Measurements from ENCODE around the gene RPTOR.

The RPTOR gene

GRCh38 chr17:80720610-80721577 is 176.3 kb downstream of the RPTOR start:
- H3K4me1 ChIP-seq (ENCODE audit: control insufficient read depth, insufficient read depth, low read length): peaks cover 15% of the 10 kb centered on the region
- no peaks in the 10 kb centered on the region for H3K9me3 ChIP-seq (ENCODE audit: control insufficient read depth, low read length)
- H3K27me3 ChIP-seq (replicated peaks; ENCODE audit: control insufficient read depth, insufficient read depth, low read length): no peaks in the 10 kb centered on the region
- no peak overlapping the region for H3K9ac ChIP-seq (ENCODE audit: low read length)
- no peaks in the 10 kb centered on the region for H3K36me3 ChIP-seq (ENCODE audit: control insufficient read depth, insufficient read depth, low read length, severe bottlenecking)
- DNase-seq (ENCODE audit: low read depth): no peak
- H3K4me3 ChIP-seq (ENCODE audit: low read length): no peak overlapping the region

- no peak for DNase-seq (ENCODE audit: low read depth)
- Histone ChIP-seq H3K4me3 (ENCODE audit: low read length) (no peak overlapping the region), H3K36me3 (ENCODE audit: control insufficient read depth, insufficient read depth, low read length, severe bottlenecking) (peaks cover 5% of the 10 kb centered on the region), H3K27me3 (replicated peaks; ENCODE audit: control insufficient read depth, insufficient read depth, low read length) (no peaks in the 10 kb centered on the region), H3K4me1 (ENCODE audit: control insufficient read depth, insufficient read depth, low read length) (peaks cover 18% of the 10 kb centered on the region), H3K9ac (ENCODE audit: low read length) (no peak overlapping the region), H3K9me3 (ENCODE audit: control insufficient read depth, low read length) (no peaks in the 10 kb centered on the region)
These were observed 178.0 kb downstream of the RPTOR start for GRCh38 chr17:80722661-80723060.

DNA sequence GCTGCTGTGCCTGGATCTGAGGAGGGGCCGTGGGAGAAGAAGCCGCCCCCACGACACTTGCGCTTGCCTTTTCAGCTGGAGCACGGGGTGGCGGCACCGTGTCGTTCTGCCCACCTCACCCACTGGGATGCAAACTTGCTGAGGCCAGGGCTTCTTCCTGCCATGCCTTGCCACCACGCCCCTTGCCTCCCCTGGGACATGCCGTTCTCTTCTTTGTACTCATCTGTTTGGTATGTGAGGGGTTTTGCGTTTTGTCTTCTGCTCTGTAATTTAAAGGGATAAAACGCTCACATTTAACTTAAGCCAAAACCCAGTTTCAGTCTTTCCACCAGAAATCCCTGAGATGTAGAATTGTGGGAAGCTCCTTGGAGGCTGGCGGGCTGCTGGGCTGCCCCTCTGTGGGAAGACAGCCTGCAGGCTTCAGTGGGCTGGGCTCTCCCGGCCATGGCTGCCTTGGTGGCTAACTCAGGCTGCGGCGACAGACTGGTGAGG is 180.2 kb downstream of the RPTOR start:
- Histone ChIP-seq H3K9me3 (ENCODE audit: control insufficient read depth, low read length) (no peaks in the 10 kb centered on the region), H3K4me3 (ENCODE audit: low read length) (peak overlapping the region; percentile 43), H3K27me3 (replicated peaks; ENCODE audit: control insufficient read depth, insufficient read depth, low read length) (no peaks in the 10 kb centered on the region), H3K9ac (ENCODE audit: low read length) (peak overlapping the region; percentile 54), H3K36me3 (ENCODE audit: control insufficient read depth, insufficient read depth, low read length, severe bottlenecking) (peaks cover 5% of the 10 kb centered on the region), H3K4me1 (ENCODE audit: control insufficient read depth, insufficient read depth, low read length) (peaks cover 18% of the 10 kb centered on the region)
- peak; percentile 82 for DNase-seq (ENCODE audit: low read depth)

DNA sequence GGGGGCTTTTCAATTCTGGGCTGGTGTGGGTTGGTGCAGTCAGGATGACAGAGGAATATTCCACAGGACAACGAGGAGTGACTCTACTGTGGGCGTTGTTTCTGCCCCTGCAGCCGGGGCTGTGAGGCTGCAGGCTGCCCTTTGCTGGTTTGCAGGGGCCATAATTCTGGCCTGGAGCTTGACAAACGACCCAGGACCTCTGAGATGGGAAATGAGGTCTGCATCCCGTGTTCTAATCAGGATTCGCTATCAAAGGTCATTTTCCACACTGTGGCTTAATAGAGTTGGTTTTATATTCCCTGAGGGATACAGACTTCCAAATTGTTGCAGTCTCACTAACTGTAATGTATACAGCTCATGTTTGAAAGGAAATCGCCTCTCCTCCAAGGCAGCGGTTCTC is 180.9 kb downstream of the RPTOR start:
- peak; percentile 45 for DNase-seq (ENCODE audit: low read depth)
- Histone ChIP-seq H3K4me1 (ENCODE audit: control insufficient read depth, insufficient read depth, low read length) (peaks cover 18% of the 10 kb centered on the region), H3K9me3 (ENCODE audit: control insufficient read depth, low read length) (no peaks in the 10 kb centered on the region), H3K27me3 (replicated peaks; ENCODE audit: control insufficient read depth, insufficient read depth, low read length) (no peaks in the 10 kb centered on the region), H3K9ac (ENCODE audit: low read length) (peak overlapping the region; percentile 54), H3K36me3 (ENCODE audit: control insufficient read depth, insufficient read depth, low read length, severe bottlenecking) (peaks cover 5% of the 10 kb centered on the region), H3K4me3 (ENCODE audit: low read length) (peak overlapping the region; percentile 43)

- peaks cover 18% of the 10 kb centered on the region for H3K4me1 ChIP-seq (ENCODE audit: control insufficient read depth, insufficient read depth, low read length)
- H3K36me3 ChIP-seq (ENCODE audit: control insufficient read depth, insufficient read depth, low read length, severe bottlenecking): peaks cover 5% of the 10 kb centered on the region
- no peaks in the 10 kb centered on the region for H3K9me3 ChIP-seq (ENCODE audit: control insufficient read depth, low read length)
- no peak overlapping the region for H3K4me3 ChIP-seq (ENCODE audit: low read length)
- no peak overlapping the region for H3K9ac ChIP-seq (ENCODE audit: low read length)
- H3K27me3 ChIP-seq (replicated peaks; ENCODE audit: control insufficient read depth, insufficient read depth, low read length): no peaks in the 10 kb centered on the region
- no peak for DNase-seq (ENCODE audit: low read depth)
These were observed 182.1 kb downstream of the RPTOR start for GRCh38 chr17:80726558-80727408.

DNA sequence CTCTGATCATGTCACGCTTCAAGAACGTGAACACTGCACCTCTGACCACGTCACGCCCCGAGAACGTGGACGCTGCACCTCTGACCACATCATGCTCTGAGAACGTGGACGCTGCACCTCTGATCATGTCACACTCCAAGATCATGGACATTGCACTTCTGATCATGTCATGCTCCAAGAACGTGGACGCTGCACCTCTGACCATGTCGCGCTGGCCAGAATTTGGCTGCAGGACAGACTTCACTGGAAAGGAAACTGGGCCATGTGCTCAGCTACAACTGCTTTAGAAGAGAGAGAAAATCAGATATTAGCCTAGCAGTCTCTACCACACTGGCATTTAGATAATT is 182.7 kb downstream of the RPTOR start:
- DNase-seq (ENCODE audit: low read depth): no peak

DNA sequence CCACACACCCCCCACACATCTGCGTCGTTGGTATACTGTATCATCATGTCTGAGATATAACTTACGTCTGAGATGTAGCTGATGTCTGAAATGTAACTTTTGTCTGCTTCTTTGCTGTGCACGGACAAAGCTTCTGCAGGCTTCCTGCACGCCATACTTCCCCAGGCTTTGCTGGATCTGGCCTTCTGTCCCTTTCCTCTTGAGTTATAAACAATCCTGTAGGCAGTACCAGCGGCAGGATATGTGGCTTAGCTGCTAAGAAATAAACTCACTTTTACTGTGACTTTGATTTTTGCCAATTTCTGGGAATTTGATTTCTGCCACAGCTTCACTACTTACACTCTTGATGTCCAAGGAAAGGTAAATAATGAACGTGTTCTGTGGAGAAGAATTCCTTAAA is 184.4 kb downstream of the RPTOR start:
- Histone ChIP-seq H3K27me3 (replicated peaks; ENCODE audit: control insufficient read depth, insufficient read depth, low read length) (no peaks in the 10 kb centered on the region), H3K9ac (ENCODE audit: low read length) (no peak overlapping the region), H3K4me3 (ENCODE audit: low read length) (no peak overlapping the region), H3K9me3 (ENCODE audit: control insufficient read depth, low read length) (no peaks in the 10 kb centered on the region), H3K4me1 (ENCODE audit: control insufficient read depth, insufficient read depth, low read length) (peaks cover 23% of the 10 kb centered on the region), H3K36me3 (ENCODE audit: control insufficient read depth, insufficient read depth, low read length, severe bottlenecking) (peaks cover 6% of the 10 kb centered on the region)
- DNase-seq (ENCODE audit: low read depth): no peak

More for the DNA sequence above, 182.7 kb downstream of the RPTOR start:
- H3K36me3 ChIP-seq (ENCODE audit: control insufficient read depth, insufficient read depth, low read length, severe bottlenecking): peaks cover 5% of the 10 kb centered on the region
- peaks cover 20% of the 10 kb centered on the region for H3K4me1 ChIP-seq (ENCODE audit: control insufficient read depth, insufficient read depth, low read length)
- H3K4me3 ChIP-seq (ENCODE audit: low read length): no peak overlapping the region
- H3K9ac ChIP-seq (ENCODE audit: low read length): no peak overlapping the region
- H3K27me3 ChIP-seq (replicated peaks; ENCODE audit: control insufficient read depth, insufficient read depth, low read length): no peaks in the 10 kb centered on the region
- no peaks in the 10 kb centered on the region for H3K9me3 ChIP-seq (ENCODE audit: control insufficient read depth, low read length)

- H3K4me3 ChIP-seq (ENCODE audit: low read length): no peak overlapping the region
- H3K4me1 ChIP-seq (ENCODE audit: control insufficient read depth, insufficient read depth, low read length): peaks cover 19% of the 10 kb centered on the region
- peaks cover 11% of the 10 kb centered on the region for H3K36me3 ChIP-seq (ENCODE audit: control insufficient read depth, insufficient read depth, low read length, severe bottlenecking)
- DNase-seq (ENCODE audit: low read depth): no peak
- H3K9ac ChIP-seq (ENCODE audit: low read length): no peak overlapping the region
- H3K9me3 ChIP-seq (ENCODE audit: control insufficient read depth, low read length): no peaks in the 10 kb centered on the region
- H3K27me3 ChIP-seq (replicated peaks; ENCODE audit: control insufficient read depth, insufficient read depth, low read length): no peaks in the 10 kb centered on the region
These were observed 185.1 kb downstream of the RPTOR start for GRCh38 chr17:80729761-80730160.

DNA sequence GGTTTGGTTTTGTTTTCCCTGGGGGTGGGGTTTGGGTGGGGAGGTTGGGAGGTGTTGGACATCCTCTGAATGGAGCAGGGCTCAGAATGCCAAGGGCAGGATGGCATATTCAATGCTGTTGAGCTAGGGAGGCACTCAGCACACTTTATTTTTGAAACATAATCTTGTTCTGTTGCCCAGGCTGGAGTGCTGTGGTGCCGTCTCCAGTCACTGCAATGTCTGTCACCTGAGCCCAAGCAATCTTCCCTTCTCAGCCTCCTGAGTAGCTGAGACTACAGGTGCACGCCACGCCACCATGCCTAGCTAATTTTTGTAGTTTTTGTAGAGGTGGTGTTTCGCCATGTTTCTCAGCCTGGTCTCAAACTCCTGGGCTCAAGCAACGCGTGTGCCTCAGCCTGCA is 186.1 kb downstream of the RPTOR start:
- Histone ChIP-seq H3K9me3 (ENCODE audit: control insufficient read depth, low read length) (no peaks in the 10 kb centered on the region), H3K4me1 (ENCODE audit: control insufficient read depth, insufficient read depth, low read length) (peaks cover 10% of the 10 kb centered on the region), H3K36me3 (ENCODE audit: control insufficient read depth, insufficient read depth, low read length, severe bottlenecking) (peaks cover 11% of the 10 kb centered on the region), H3K9ac (ENCODE audit: low read length) (no peak overlapping the region), H3K4me3 (ENCODE audit: low read length) (no peak overlapping the region), H3K27me3 (replicated peaks; ENCODE audit: control insufficient read depth, insufficient read depth, low read length) (no peaks in the 10 kb centered on the region)
- DNase-seq (ENCODE audit: low read depth): no peak

DNA sequence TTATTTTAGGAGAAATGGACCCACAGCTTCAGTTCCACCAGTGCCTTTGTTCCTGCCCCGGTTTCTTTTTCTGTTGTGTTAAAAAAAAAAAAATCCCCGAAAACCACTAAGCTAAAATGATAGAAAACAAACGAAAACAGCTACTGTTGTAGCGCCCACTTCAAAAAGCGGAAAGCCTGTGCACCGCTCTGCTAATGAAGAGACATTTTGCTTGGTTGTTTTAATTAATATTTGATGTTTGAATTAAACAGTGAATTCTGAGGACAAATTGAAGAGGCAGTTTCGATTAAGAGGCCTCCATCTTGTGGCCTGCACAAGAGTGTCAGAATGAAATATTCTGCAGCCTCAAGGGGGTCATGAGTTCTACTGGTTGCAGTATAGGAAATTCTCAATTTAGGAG is 186.7 kb downstream of the RPTOR start:
- H3K4me3 ChIP-seq (ENCODE audit: low read length): no peak overlapping the region
- no peaks in the 10 kb centered on the region for H3K9me3 ChIP-seq (ENCODE audit: control insufficient read depth, low read length)
- H3K4me1 ChIP-seq (ENCODE audit: control insufficient read depth, insufficient read depth, low read length): peaks cover 5% of the 10 kb centered on the region
- no peaks in the 10 kb centered on the region for H3K27me3 ChIP-seq (replicated peaks; ENCODE audit: control insufficient read depth, insufficient read depth, low read length)
- no peak for DNase-seq (ENCODE audit: low read depth)
- H3K36me3 ChIP-seq (ENCODE audit: control insufficient read depth, insufficient read depth, low read length, severe bottlenecking): peaks cover 11% of the 10 kb centered on the region
- H3K9ac ChIP-seq (ENCODE audit: low read length): no peak overlapping the region

GRCh38 chr17:80732268-80732667 is 187.6 kb downstream of the RPTOR start:
- H3K9me3 ChIP-seq (ENCODE audit: control insufficient read depth, low read length): no peaks in the 10 kb centered on the region
- peaks cover 5% of the 10 kb centered on the region for H3K4me1 ChIP-seq (ENCODE audit: control insufficient read depth, insufficient read depth, low read length)
- H3K27me3 ChIP-seq (replicated peaks; ENCODE audit: control insufficient read depth, insufficient read depth, low read length): no peaks in the 10 kb centered on the region
- peaks cover 10% of the 10 kb centered on the region for H3K36me3 ChIP-seq (ENCODE audit: control insufficient read depth, insufficient read depth, low read length, severe bottlenecking)
- peak; percentile 64 for DNase-seq (ENCODE audit: low read depth)
- no peak overlapping the region for H3K9ac ChIP-seq (ENCODE audit: low read length)
- H3K4me3 ChIP-seq (ENCODE audit: low read length): no peak overlapping the region

All from adipocyte (in vitro differentiated cells).